ENCODE results near the gene OLFML2B.
"Not testable (repeated sequence)": the region's sequence is repeated elsewhere in the genome, so short reads cannot be mapped to it uniquely, and the experiment has no call there.

Gene OLFML2B

DNA sequence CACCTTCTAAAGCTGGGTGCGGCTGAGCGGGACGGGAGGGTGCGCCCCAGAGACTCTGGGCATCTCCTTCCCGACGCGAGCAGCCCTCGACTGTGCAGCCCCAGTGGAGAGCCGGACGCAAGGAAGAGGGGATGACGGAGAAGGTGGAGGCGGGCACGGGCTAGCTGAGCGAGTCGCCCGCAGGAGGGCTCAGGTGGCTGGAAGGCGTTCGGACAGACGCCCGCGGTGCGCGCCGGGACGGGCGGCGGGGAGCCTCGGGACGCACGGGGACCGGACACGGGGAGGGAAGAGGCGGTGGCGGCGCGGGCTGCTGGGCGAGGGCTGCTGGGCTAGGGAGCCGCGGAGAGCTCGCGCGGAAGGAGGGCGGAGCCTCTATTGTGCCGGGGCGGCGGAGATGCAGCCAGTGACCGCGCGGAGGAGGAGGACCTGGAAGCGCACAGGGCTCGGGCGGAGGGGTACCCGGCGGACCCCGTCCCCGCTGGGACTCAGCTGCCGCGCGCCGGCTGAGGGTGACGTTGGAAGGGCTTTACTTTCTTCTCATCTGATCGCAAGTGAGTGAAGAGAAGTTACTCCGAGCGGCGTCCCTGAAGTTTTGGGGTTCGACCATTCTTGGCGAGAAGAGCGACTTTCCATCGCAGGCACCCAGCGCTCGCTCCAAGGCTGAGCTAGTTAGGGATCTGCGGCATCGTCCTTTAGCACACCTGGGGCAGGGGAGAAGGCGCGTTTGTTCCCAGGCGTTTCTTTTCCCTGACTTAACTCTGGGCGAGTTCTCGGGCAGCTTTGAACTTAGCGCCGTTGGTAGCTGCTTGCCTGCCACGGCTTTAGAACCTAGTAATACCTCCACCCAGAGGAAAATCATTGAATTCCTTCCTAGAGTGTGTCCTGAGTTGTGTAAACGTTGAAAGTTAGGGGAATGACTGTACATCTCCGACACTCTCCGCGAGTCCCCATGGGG, at the start of gene OLFML2B:
TSS of gene OLFML2B (minus strand) at position 323 of the 955 bp plus-strand sequence. CDS start 439 bp downstream, outside the sequence.
- peak; percentile 75 for DNase-seq

DNA sequence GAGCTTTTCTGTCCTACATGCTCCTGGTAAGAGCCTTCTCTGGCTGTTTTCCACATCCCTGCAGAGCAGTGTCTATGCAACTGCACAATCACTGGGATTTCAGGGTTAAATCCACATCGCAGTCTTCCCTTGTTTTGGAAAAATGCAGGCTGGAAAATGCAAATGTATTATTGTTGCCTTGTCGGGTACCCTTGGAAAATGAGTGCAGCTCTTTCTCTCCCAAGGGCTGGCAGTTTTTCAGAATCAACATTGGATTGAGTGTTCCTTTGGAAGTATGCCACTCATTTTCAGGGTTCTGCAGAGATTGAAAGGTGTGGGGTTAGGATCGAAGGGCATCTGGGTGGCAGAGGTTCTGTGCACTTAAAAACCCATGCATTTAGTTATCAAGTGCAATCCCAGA, 49.1 kb upstream of the OLFML2B start:
- no peak for DNase-seq

DNA sequence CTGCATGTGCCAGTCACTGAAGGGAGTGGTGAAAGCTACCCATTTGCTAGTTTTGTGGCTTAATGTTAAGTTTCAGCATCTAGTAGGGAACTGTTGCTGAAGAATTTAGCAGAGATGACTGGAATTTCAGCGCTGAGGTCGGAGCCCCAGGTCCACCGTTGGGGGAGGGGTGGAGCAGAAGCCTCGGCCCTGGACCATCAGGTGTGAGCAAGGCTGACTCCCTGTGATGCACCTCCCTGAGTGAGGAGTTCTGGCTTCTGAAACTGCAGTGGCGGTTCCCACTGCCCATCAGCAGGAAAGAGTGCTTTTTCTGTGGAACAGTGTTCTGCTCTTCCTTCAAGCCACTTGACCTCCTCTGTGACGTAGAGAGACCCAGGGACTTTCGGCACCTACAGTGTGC, 47.2 kb upstream of the OLFML2B start:
- DNase-seq = no peak

DNA sequence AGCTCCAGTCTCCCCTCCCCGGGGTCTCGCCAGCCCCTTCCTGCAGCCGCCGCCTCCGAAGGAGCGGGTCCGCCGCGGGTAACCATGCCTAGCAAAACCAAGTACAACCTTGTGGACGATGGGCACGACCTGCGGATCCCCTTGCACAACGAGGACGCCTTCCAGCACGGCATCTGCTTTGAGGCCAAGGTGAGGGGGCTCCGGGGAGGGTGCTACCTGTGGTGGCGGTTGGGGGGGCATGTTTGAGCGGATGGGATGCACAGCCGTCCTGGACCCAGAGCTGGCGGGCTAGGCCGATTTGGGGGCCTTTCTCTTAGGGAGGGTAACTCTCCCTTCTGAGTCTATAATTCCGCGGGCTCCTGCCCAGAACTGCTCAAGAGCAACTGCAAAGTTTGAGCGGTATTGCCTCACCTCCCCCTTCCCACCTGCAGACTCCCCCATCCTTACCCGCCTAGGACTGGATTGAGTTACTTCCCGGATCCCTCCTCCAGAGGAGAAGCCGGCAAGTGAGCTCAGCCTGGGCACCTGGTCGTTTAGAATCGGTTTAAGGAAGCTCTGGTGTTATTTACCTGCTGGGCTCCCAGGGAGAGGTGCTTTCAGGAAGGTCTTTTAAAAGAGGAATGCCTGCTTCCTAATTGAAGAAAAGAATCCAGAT, 46.6 kb upstream of the OLFML2B start:
- no peak for DNase-seq

DNA sequence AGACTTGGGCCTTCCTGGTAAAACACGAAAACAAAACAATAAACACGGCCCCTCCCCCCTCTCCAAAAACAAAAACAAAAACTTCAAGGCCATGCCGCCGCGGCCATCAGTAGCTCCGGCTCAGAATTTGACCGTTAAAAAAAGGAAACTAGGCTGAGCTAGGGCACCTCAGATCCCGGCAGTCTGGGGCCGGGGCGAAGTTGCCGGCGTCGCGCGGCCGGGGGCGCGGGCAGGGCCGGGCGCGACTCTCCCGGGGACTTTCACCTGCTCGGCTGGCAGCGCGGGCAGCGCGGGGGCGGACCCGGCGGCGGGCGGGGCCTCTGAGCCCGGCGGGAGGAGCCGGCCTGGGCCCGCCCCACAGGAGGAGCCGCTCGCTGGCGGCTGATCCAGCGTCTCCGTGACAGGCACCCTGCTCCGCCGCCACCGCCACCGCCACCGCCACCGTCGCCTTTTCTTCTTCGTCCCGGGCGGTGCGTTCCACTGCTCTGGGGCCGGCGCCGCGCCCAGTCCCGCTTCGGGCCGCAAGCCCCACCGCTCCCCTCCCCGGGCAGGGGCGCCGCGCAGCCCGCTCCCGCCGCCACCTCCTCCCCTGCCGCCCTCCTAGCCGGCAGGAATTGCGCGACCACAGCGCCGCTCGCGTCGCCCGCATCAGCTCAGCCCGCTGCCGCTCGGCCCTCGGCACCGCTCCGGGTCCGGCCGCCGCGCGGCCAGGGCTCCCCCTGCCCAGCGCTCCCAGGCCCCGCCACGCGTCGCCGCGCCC, 45.8 kb upstream of the OLFML2B start, which contains the start of gene NOS1AP:
TSS of gene NOS1AP (plus strand) at position 358 of the 760 bp plus-strand sequence. CDS start 487 bp downstream, outside the sequence.
- DNase-seq = peak; percentile 89

DNA sequence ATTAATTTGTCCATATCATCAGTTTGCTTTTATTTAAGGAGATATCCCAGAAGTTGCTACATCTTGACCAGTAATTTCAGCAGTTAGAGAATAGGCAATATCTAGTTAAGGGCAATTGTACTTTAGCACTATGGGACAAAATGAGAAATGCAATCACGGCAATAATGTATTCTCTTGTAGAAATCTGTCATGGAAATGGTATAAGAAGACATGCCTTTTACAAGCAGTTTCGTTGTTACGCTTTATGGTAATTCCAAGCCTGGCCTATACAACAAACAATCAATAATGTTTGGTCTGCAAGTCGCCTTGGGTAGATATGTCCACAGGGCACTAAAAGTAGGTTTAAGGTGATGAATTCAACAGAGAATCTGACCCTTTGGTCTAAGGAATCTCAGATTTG, 44.6 kb upstream of the OLFML2B start:
- DNase-seq = no peak

DNA sequence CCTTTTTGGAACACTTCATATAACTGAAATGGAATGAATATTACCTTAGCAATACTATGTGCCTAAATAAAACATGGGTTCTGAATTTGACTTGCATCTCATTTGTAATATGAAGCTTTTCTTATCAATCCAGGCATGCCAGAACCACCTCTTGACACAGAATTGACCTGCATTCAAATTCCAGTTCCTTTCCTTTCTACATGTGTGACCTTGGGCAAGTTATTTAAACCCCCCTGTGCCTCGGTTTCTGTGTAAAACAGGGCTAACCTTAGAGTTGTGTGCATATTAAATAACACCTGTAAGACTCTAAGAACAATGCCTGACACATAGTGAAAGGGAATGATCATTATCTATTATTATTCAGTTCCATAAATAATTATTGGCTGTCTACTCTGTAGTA, 43.8 kb upstream of the OLFML2B start:
- DNase-seq = no peak

DNA sequence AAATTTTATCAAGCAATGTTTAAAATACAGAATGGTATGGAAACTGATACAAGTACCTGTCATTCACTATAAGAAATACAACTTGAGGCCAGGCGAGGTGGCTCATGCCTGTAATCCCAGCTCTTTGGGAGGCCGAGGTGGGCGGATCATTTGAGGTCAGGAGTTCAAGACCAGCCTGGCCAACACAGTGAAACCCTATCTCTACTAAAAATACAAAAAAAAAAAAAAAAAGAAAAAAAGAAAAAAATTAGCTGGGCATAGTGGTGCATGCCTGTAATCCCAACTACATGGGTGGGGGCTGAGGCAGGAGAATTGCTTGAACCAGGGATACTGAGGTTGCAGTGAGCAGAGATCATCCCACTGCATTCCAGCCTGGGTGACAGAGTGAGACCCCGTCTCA, 43.2 kb upstream of the OLFML2B start:
- DNase-seq = not testable (repeated sequence)

DNA sequence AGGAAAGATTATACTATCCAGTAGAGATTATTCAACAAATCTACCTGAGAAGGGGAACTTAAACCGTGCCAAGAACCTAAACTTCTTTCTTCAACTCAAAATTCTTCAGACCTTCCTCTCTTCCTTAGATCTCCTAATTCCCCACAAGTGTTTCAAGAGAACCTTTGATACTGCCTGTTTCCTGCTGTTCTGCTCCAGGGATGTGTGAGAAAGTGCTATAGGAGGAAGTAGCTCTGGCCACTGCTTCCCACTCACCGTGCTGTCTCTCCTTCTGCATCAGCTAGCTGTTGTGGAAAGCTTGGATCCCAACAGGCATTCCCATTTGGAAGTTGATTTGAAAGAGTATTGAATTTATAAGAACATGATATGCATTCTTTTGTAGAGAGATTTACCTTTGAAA, 41.3 kb upstream of the OLFML2B start:
- DNase-seq = no peak

DNA sequence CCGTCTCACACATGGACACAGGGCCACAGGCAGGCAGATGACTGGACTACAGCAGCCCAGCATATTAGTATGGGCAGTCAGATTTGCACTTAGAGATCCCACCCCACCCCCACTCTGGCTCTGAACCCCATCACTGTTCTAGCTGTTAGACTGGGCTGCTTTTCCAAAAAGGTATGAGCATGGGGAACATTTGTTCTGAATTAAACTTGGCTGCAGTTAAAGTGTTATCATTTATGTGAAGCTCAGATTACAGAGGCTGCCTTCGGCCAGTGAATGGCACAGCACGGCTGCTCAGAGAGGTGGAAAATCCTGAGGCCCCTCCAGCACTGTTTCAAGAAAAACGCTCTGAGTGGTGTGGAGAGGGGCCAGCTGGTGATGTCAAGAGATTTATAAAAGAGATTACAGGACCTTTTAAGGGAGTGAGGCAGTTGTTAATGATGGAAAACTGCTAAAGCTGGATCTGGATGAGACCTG, 38.9 kb upstream of the OLFML2B start:
- DNase-seq = no peak

DNA sequence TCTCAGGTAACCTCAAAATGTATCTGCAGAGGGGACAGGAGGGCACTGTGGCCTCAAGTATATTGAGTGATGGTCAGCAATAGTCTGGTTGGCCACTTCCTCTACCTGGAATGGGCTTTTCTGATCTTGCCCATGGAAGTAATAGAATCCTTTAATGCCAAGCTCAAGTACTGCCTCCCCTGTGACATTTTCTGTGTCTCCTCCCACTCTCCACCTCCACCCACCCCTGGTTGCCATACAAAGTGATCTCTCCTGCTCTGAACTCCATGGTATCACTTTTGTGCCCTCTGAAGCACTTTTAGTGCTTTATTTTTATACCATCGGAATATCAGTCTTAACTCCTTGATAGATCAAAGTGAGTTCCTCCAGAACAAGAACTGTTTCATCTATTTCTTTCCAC, 36.6 kb upstream of the OLFML2B start:
- no peak for DNase-seq

DNA sequence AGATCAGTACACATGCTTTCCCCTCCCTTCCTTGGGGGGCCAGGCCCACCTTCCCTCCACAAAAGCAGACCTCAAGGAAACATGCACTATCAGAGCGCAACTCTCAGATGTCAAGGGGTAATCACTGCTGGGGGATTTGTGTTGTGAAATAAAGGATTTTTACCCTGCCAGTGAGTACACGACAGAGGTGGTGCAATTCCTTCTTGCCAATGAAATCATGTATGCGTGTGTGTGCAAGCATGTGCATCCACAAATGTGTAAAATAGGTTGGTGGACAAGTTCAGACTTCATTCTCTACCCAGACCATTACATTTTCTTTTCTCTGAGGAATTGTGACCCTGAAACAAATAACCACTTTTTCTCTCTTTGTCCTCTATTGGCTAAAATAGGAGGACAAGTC, 36.1 kb upstream of the OLFML2B start:
- no peak for DNase-seq

DNA sequence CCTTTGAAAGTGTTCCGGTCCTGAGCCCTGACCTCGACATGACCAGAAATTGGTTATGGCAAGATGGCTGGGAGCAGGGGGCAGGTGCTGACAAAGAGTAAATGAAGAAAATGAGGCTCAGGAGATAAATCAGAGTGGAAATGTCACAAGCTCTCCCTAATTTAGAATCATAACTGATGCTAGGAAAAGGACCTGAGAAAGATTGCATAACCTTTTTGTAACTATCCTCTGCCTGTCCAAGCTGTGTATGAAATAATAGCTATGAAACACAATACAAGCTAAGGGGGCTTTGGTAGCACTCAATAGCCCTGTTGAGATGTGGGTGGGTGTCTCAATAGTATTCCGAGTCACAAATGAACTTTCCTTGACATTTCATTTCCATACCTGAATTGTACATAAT, 32.9 kb upstream of the OLFML2B start:
- no peak for DNase-seq

DNA sequence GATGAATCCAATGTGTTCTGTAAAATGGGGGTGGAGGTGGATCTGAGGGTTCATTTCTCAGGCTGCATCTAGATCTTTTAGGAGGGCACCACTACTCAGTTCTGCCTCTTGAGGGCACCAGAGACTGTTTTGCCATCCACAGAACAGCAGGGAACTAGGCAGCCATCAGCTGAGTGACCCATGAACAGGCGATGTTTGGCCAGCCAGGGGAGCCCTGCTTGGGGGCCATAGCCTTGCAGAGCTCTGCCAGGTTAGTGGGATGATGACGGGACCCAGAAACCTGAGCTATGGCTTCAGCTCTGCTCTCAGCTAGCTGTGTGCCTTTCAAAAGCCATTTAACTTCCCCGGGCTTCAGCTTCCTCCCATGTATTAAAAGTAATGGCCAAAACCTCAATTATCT, 32.4 kb upstream of the OLFML2B start:
- peak; percentile 70 for DNase-seq

DNA sequence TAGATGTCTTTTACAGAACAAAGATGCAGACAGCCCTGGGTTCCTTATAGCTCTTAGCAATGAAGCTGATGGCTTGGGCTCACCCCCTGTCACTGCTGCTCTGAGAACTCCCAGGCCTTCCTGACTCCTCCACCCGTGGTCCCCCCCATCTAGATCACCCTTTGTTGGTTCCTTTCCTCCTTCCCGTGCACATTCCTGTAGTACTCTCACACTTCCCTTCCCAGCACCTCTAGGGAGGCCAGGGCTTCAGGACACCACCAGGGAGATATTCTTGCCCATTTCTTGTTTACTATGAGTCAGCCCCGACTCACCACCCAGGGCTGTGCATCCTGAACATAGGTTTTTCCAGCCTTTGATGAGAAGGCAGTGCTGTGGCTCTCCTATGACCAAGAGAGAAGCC, 31.4 kb upstream of the OLFML2B start:
- no peak for DNase-seq

DNA sequence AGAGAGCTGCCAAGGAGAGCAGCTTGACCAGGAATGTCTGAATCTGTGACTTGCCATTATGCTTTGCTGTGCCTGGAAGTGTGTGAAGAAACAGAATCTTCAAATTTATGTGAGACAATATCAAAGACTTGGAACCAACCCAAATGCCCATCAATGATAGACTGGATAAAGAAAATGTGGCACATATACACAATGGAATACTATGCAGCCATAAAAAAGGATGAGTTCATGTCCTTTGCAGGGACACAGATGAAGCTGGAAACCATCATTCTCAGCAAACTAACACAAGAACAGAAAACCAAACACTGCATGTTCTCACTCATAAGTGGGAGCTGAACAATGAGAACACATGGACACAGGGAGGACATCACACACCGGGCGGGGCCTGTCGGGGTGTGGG, 30.3 kb upstream of the OLFML2B start:
- DNase-seq = not testable (repeated sequence)

DNA sequence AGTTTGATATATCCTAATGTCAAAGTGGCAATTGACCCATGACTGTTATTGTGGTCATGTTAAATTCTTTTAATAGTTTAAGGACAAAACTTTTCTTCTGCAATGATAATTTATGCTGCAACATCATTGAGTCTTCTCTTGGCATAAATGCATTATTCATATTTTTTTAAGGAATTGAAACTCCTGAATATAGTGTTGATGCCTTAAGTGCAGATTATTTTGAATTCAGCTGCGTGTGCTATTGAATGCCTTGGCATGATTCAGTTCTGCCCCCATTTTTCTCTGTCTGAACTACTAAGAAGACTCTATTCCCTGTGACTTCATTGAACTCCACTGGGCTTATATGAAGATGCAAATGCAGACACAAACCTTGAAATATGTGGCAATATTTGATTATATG, 23.3 kb upstream of the OLFML2B start:
- no peak for DNase-seq

DNA sequence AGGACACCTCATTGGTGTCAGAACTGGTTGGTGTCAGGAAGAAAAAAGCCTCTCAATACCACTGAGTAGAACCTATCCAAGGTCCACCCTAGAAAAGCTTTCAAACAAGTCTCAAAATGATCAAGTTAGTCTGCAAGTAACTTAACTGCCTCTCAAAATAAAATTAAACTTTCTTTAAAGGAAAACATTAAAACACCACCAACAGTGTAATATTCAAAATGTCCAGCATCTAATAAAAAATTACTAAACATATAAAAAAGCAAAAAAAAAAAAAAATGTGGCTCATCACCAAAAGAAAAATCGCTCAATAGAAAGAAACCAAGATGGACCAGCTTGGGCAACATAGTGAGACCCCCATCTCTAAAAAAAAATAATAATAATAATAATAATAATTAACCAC, 18.7 kb upstream of the OLFML2B start:
- no peak for DNase-seq

DNA sequence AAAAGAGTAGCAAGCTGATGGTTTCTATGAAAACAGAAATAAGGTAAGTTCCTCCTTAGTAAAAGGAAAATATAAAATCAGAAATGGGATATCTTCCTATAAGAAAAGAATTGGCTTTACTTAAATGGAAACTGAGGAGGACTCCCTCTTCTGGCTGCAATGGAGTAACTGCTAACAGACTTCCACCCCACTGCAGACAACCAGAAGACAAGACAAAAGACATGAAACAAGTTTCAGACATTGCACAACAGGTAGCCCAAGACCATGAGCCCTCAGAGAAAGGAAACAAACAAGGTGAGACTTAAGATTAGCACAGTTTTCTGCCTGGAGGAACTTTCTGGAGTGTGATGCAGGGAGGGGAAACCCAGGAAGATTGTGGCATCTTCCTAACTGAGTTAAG, 17.0 kb upstream of the OLFML2B start:
- DNase-seq = no peak

DNA sequence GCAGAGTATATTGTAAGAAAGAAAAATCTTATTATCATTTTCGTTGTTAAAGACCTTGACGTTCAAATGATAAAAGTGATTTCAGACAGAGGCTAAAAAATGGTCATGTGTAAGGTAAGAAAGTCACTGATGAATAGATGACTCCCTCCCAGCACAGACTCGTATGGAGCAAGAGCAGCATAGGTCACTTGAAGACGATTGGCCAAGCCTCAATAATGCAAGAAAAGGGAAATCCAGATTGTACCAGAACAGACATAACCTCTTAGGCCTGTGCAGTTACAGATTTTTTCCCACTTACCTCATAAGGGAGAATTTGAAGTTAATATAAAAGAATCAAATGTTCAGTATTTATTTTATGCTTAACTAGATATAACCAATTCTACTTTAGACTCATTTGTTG, 16.3 kb upstream of the OLFML2B start:
- no peak for DNase-seq

DNA sequence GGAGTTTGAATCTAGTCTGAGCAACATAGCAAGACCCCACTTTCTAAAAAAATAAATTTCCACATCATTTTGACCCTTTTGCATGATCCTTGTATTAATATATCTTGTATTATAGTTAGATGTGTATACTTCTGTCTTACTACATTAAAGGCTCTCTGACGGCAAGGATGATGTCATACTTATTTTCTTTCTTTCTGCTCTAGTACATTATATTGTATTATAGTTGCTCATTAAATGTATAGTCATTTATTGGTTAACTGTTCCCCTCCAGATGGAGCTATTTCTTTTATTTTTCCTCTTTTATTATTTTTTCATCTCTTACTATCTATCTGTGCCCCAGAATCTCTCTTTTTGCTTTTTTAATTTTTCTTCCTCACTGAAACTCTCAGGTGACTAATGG, 15.0 kb upstream of the OLFML2B start:
- DNase-seq = no peak

DNA sequence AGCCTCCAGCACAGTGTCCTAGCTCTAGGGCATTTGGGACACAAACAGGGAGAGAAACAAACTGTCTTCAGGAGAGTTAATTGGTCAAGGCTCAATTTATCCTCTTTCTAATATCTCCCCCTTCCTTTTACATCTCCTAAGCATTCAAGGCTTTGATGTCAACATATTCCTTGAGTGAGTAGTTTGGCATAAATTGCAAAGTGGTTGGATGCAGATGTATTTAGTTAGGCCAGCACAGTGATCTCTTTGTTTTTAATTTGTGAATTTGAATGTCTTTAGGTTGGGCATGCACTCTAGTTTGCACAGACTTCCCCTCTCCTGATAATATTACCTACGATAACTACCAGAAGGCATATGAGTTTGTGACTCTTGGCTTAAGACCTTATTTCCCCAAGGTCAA, 12.5 kb upstream of the OLFML2B start:
- DNase-seq = no peak

DNA sequence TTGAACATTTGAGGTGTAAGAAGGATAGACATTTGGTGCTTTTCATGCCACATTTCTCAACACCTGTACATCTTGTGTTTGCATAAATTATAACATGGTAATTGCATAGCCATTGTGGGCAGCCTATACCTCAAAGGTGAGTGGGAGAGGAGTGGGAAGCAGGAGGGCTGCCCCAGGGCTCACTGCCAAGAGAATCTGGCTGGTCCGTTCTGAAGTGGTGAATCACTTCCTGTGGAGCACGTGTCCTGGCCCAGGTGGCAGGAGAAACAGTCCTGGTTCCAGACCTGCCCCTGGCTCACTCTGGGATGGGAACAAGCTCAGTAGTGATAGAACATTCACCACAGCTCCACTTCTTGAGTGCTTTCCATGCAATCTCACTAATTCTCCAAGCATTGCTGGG, 11.6 kb upstream of the OLFML2B start:
- DNase-seq = no peak
